Transverse colon (tissue), 4 donors: ENCODE measurements around the gene LPCAT1. TPM values are rescaled to one million over a fixed set of nuclear protein-coding genes. Genes with fewer than 3 reads are reported as not detected.
"Not testable (repeated sequence)": the region's sequence is repeated elsewhere in the genome, so short reads cannot be mapped to it uniquely, and the experiment has no call there.

Experiments used
- DNase-seq: peaks from one replicate; pipeline ENCODE4 v3.0.0-alpha.2; 2019
- H3K27ac ChIP-seq, 4 donors: fragments of 200-600 bp; sonication (generic); 2 replicates each; pipeline ENCODE4 v1.5.1; 2016 to 2018; ENCODE audit warnings: inconsistent platforms in 4 of 4
- H3K27me3 ChIP-seq: fragments of 200-600 bp; sonication (generic); 2 replicates; pipeline ENCODE4 v1.5.1; 2017; ENCODE audit warnings: inconsistent platforms
- H3K36me3 ChIP-seq, 4 donors: fragments of 200-600 bp; sonication (generic); 2 replicates each; pipeline ENCODE4 v1.5.1; 2017 to 2019; ENCODE audit warnings: inconsistent platforms in 4 of 4
- H3K4me1 ChIP-seq, 4 donors: fragments of 200-600 bp; sonication (generic); 2 replicates each; pipeline ENCODE4 v1.5.1; 2017 to 2020; ENCODE audit warnings: inconsistent platforms in 4 of 4
- H3K4me3 ChIP-seq, 4 donors: fragments of 200-600 bp; sonication (generic); 1 replicate in 1 of 4; 2 replicates in 3 of 4; pipeline versions ENCODE4 v1.5.1 to v1.6.1; 2017 to 2019; ENCODE audit warnings: inconsistent platforms in 4 of 4
- H3K9me3 ChIP-seq, 2 donors: fragments of 200-600 bp; sonication (generic); 2 replicates each; pipeline ENCODE4 v1.5.1; 2017 to 2019; ENCODE audit warnings: inconsistent platforms in 2 of 2
- EP300 ChIP-seq: sonication (generic); formaldehyde crosslinking; IDR thresholded peaks from one replicate; pipeline ENCODE4 v1.6.1; 2017; ENCODE audit warnings: antibody characterized with exemption, low read depth
- POLR2A ChIP-seq: fragments of 450-650 bp; IDR thresholded peaks from one replicate; pipeline ENCODE4 v1.6.1; 2016; ENCODE audit warnings: antibody characterized with exemption, mild to moderate bottlenecking, moderate library complexity
- POLR2AphosphoS5 ChIP-seq, 3 donors: sonication (generic); formaldehyde crosslinking; IDR thresholded peaks; one replicate each; pipeline ENCODE4 v1.6.1; 2016; ENCODE audit warnings: antibody characterized with exemption in 3 of 3
- WGBS, 2 donors: methylation state at CpG; one replicate each; pipeline ENCODE4 v1.1.5; 2018; ENCODE audit warnings: low coverage in 1 of 2; 5-methylcytosine and 5-hydroxymethylcytosine counted together
- in situ Hi-C, 4 donors: fragments of 200-750 bp; cut with MboI; loops; one replicate each; pipeline versions ENCODE4 v1.15.0 to v1.15.1; 2017; ENCODE audit warnings: low sequenced_read_pairs in 3 of 4, low pct_ligation_motif_present in 1 of 4, low pct_unique_long_range_greater_than_20kb in 1 of 4
- intact Hi-C: fragments of 100-400 bp; cut with DNase I; formaldehyde crosslinking; loops from one replicate; pipeline ENCODE4 v1.15.1; 2023; ENCODE audit warnings: low total_unique reads
- total RNA-seq, 4 donors: library from RNA; depleted of rRNA; stranded (reverse); fragments of >200 nt; gene quantifications; one replicate each; pipeline ENCODE4 v1.1.0, GENCODE V29; 2016
- TF ChIP-seq, protein P1 (sequence below), 5 experiments: fragments of 200-600 bp in 3 of 5; fragments of 450-650 bp in 2 of 5; sonication (generic) in 3 of 5; IDR thresholded peaks; 1 replicate in 2 of 5; 2 replicates in 3 of 5; pipeline ENCODE4 v1.5.1; 2016 to 2017; ENCODE audit warnings: antibody characterized with exemption in 5 of 5, inconsistent platforms in 3 of 5, mild to moderate bottlenecking in 2 of 5, moderate library complexity in 1 of 5

The LPCAT1 gene
- total RNA-seq, 4 donors from 2014 or later = 10.0 to 50.5 (median 21.0) TPM

DNA sequence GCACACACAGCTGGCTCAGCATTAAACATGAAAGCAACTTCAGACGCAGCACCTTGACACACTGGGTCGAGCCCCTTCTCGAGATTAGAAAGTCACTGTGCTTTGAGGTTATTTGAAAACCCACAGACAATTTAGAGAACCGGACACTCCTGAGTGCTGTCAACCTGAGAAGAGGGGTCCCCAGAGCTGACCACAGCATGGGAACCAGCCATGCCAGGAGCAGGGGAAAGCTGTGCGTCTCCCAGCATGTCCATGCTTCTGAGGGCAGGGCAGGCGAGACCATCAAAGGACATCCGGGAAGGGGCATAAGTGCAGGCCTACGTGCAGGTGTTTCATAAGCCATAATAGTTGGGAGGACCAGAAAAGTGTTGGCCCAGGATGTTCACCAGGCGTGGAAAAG lies 99.0 kb downstream of the LPCAT1 start:
- in situ Hi-C loops (no loop called here), intact Hi-C loops (no loop called here)
- H3K27ac ChIP-seq = no peak overlapping the region
- peaks cover 14 to 20% of the 10 kb centered on the region in 2 donors for H3K9me3 ChIP-seq
- no peaks in the 10 kb centered on the region for H3K27me3 ChIP-seq
- H3K4me1 ChIP-seq = no peaks in the 10 kb centered on the region
- TF ChIP-seq POLR2AphosphoS5 (IDR thresholded peaks at IDR 0.05) = no peak
- TF ChIP-seq POLR2A = no peak
- TF ChIP-seq, protein P1, sequence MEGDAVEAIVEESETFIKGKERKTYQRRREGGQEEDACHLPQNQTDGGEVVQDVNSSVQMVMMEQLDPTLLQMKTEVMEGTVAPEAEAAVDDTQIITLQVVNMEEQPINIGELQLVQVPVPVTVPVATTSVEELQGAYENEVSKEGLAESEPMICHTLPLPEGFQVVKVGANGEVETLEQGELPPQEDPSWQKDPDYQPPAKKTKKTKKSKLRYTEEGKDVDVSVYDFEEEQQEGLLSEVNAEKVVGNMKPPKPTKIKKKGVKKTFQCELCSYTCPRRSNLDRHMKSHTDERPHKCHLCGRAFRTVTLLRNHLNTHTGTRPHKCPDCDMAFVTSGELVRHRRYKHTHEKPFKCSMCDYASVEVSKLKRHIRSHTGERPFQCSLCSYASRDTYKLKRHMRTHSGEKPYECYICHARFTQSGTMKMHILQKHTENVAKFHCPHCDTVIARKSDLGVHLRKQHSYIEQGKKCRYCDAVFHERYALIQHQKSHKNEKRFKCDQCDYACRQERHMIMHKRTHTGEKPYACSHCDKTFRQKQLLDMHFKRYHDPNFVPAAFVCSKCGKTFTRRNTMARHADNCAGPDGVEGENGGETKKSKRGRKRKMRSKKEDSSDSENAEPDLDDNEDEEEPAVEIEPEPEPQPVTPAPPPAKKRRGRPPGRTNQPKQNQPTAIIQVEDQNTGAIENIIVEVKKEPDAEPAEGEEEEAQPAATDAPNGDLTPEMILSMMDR (IDR thresholded peaks at IDR 0.05) = no peak
- TF ChIP-seq EP300 = no peak
- no peaks in the 10 kb centered on the region for H3K36me3 ChIP-seq
- H3K4me3 ChIP-seq = no peak overlapping the region
- no peak for DNase-seq
- 91% methylated on average over 9 of the region's 9 CpGs; no CpG with 5 or more reads in 1 of the 2 donors for WGBS, 2 donors

DNA sequence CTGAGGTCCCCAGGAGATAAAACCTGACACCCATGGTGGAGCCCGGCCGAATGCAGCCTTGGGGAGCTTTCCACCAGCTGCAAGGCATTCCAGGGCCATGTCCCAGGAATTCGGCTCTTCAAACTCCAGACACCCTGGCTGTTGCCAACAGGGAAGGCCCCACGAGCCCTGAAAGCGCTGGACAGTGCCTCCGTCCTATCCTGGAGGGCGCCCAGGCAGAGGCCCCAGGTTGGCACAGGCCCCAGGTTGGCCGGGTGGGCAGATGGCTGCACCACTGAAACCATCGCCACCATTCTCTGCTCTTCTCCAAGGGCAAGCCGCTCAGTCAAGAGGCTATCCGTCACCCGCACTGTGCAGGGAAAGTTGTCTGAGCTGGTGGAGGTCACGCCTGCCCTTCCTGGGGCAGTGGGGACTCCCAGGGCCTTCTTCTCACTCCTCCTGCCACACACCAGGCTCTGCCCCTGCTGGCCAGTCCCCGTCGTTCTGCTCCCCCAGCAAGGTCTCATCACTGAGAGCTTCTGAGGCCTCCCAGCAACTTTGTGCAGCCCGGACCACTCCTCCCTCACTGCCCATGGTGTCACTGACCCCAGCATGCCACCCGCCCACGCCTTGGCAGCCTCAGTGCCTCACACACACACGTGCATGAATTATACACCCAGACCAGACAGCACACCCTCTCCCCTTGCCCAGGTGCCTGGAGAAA lies 99.7 kb downstream of the LPCAT1 start:
- DNase-seq = no peak
- Histone ChIP-seq H3K27ac (no peak overlapping the region), H3K4me1 (no peaks in the 10 kb centered on the region), H3K27me3 (no peaks in the 10 kb centered on the region), H3K4me3 (no peak overlapping the region), H3K9me3 (peaks cover 14 to 18% of the 10 kb centered on the region in 2 donors), H3K36me3 (no peaks in the 10 kb centered on the region)
- TF ChIP-seq, protein P1 (IDR thresholded peaks at IDR 0.05) = no peak
- TF ChIP-seq POLR2A (no peak), POLR2AphosphoS5 (IDR thresholded peaks at IDR 0.05) (no peak), EP300 (no peak)
- in situ Hi-C loops = no loop called here
- intact Hi-C loops = no loop called here
- WGBS, 2 donors = 72% methylated on average over 18 of the region's 19 CpGs; no CpG with 5 or more reads in 1 of the 2 donors

DNA sequence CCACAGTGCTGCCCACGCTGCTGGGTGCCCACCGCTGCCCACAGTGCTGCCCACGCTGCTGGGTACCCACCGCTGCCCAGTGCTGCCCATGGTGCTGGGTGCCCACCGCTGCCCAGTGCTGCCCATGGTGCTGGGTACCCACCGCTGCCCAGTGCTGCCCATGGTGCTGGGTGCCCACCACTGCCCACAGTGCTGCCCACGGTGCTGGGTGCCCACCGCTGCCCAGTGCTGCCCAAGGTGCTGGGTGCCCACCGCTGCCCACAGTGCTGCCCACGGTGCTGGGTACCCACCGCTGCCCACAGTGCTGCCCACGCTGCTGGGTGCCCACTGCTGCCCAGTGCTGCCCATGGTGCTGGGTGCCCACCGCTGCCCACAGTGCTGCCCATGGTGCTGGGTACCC lies 101.2 kb downstream of the LPCAT1 start:
- H3K4me3 ChIP-seq, H3K27ac ChIP-seq, H3K36me3 ChIP-seq, H3K27me3 ChIP-seq, DNase-seq, intact Hi-C loops, H3K9me3 ChIP-seq, H3K4me1 ChIP-seq, in situ Hi-C loops: not testable (repeated sequence)
- WGBS, 2 donors = 100% methylated on average over 1 of the region's 13 CpGs; no CpG with 5 or more reads in 1 of the 2 donors

DNA sequence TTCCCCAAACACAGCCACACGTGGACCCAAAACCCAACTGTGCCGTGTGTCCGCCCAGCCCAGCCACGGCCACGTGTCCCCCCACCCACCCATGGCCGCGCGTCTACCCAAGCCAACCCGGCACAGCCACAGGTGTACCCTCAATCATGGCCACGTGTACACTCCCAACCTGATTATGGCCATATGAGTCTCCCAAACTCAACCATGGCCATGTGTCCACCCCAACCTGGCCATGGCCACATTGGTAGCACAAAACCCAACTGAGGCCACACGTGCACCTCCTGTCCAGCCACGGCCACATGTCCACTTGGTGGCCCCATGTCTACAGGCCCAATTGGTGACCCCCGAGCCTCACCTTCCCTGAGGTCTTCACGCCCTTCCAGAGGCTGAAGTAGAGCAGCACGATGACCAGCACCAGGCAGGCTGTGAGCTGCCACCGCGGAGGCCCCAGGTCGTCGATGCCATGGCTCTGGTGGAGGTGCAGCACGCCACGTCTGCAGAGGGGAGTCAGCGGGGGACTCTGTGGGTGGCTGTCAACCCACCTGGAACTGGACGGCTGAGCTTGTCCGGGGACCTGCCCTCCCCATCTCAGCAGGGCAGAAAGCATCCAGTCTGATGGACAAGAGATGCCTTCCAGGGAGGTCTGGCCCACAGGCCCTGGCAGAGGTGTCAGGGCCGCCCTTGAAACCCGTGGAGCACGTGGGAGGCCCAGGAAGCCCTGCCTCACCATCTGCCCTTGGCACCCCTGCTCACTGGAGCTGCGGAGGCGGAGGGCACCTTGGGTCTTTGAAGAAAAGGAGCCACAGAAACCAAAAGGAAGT lies 102.0 kb downstream of the LPCAT1 start:
- DNase-seq = no peak
- Histone ChIP-seq H3K27ac (no peak overlapping the region), H3K9me3 (no peaks in the 10 kb centered on the region), H3K36me3 (no peaks in the 10 kb centered on the region), H3K4me3 (no peak overlapping the region), H3K4me1 (no peaks in the 10 kb centered on the region), H3K27me3 (no peaks in the 10 kb centered on the region)
- no peak for TF ChIP-seq EP300
- no peak for TF ChIP-seq POLR2A
- TF ChIP-seq POLR2AphosphoS5 (IDR thresholded peaks at IDR 0.05) = no peak
- TF ChIP-seq, protein P1 (IDR thresholded peaks at IDR 0.05) = no peak
- WGBS, 2 donors = 90% methylated on average over 24 of the region's 29 CpGs; no CpG with 5 or more reads in 1 of the 2 donors
- in situ Hi-C loops (no loop called here), intact Hi-C loops (no loop called here)
